A673 (cell line): ENCODE results near the gene ACMSD. TPM values are rescaled to one million over a fixed set of nuclear protein-coding genes. Genes with fewer than 3 reads are reported as not detected.

ENCODE experiments used
- BruUV-seq: library from RNA; stranded (reverse); fragments of 400-500 nt; replicated peaks from 2 replicates; lab custom pipeline; 2021; lab: Mats Ljungman, UMichigan
- CTCF ChIA-PET: fragments of 300-600 bp; sonication (Branson Sonifier 250); formaldehyde crosslinking; loops from one replicate; lab custom pipeline; 2022; ENCODE audit warnings: antibody characterized with exemption; lab: Charles Lee
- POLR2A ChIA-PET: fragments of 300-600 bp; sonication (Branson Sonifier 250); formaldehyde crosslinking; loops from one replicate; lab custom pipeline; 2022; ENCODE audit warnings: antibody characterized with exemption; ENCODE audit not compliant: low non-redundant PET; lab: Charles Lee
- DNase-seq: peaks from one replicate; pipeline ENCODE4 v3.0.0-alpha.2; 2015; ENCODE audit warnings: low spot score
- H3K27ac ChIP-seq: fragments of 200-600 bp; sonication (generic); 2 replicates; pipeline ENCODE4 v1.5.1; 2016; ENCODE audit warnings: mixed run types, low read depth, mild to moderate bottlenecking, mixed read lengths, antibody characterized with exemption, low read length; ENCODE audit not compliant: poor library complexity, severe bottlenecking
- H3K27me3 ChIP-seq: fragments of 200-600 bp; sonication (generic); replicated peaks from 2 replicates; pipeline ENCODE4 v1.6.1; 2017; ENCODE audit warnings: mixed run types, low read depth, mild to moderate bottlenecking, mixed read lengths, antibody characterized with exemption, low read length; ENCODE audit not compliant: insufficient read depth, poor library complexity
- H3K36me3 ChIP-seq: fragments of 200-600 bp; sonication (generic); 2 replicates; pipeline ENCODE4 v1.6.1; 2016; ENCODE audit warnings: mixed run types, mild to moderate bottlenecking, mixed read lengths, antibody characterized with exemption, low read length; ENCODE audit not compliant: insufficient read depth, poor library complexity, severe bottlenecking
- H3K4me1 ChIP-seq: fragments of 200-600 bp; sonication (generic); 2 replicates; pipeline ENCODE4 v1.6.1; 2017; ENCODE audit warnings: mixed run types, mild to moderate bottlenecking, mixed read lengths, antibody characterized with exemption, low read length; ENCODE audit not compliant: insufficient read depth, poor library complexity, severe bottlenecking
- H3K4me3 ChIP-seq: fragments of 200-600 bp; sonication (generic); 2 replicates; pipeline ENCODE4 v1.5.1; 2016; ENCODE audit warnings: low read depth, mixed run types, mild to moderate bottlenecking, mixed read lengths, low read length; ENCODE audit not compliant: poor library complexity, severe bottlenecking
- H3K9me3 ChIP-seq: fragments of 200-600 bp; sonication (generic); 2 replicates; pipeline ENCODE4 v1.6.1; 2016; ENCODE audit warnings: mixed run types, low read depth, mild to moderate bottlenecking, mixed read lengths, antibody characterized with exemption, low read length; ENCODE audit not compliant: poor library complexity, severe bottlenecking
- EZH2 ChIP-seq: fragments of 200-600 bp; sonication (generic); IDR thresholded peaks from 2 replicates; pipeline ENCODE4 v1.6.1; 2017; ENCODE audit warnings: borderline replicate concordance, low read depth, mild to moderate bottlenecking, mixed read lengths, antibody characterized with exemption, low read length; ENCODE audit not compliant: poor library complexity, severe bottlenecking
- intact Hi-C: fragments of 100-400 bp; cut with micrococcal nuclease; formaldehyde crosslinking; loops from one replicate; pipeline ENCODE4 v1.10.0; 2022; ENCODE audit not compliant: unreplicated experiment
- total RNA-seq: library from RNA; stranded (reverse); gene quantifications from 2 replicates; pipeline ENCODE4 v1.2.3, GENCODE V29; 2021
- TF ChIP-seq, protein P1 (sequence below): fragments of 300-800, 200-600 bp; sonication (generic); conservative IDR thresholded peaks from 2 replicates; pipeline ENCODE4 v1.5.1; 2017; ENCODE audit warnings: low read depth, mild to moderate bottlenecking, antibody characterized with exemption, low read length, moderate library complexity, mixed read lengths

Gene ACMSD
- total RNA-seq, 1 experiment from 2014 or later: not detected

DNA sequence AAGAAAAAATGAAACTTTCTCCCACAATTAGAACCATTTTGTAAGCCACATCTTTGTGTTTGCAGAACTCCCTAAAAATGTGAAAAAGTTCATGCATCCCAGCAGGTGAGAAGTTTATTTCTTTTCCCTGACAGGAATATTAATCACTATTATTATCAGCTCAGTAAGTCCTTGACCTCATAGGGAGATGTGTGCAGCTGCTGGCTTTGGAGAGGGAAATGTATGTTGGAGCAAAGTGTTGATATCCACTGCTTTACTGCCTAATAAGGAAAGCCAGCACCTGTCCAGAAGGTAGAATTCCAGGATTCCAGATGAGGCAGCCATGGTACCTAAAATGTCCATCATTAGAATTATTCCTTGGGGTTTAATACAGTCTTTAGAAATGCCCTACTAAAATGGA is 44.4 kb downstream of the ACMSD start:
- CTCF ChIA-PET: no interaction called here
- H3K9me3 ChIP-seq: no peaks in the 10 kb centered on the region
- no peaks in the 10 kb centered on the region for H3K36me3 ChIP-seq
- BruUV-seq: no TSS peak
- H3K4me1 ChIP-seq: no peaks in the 10 kb centered on the region
- no peak for DNase-seq
- no peak overlapping the region for H3K4me3 ChIP-seq
- H3K27ac ChIP-seq: no peak overlapping the region
- intact Hi-C loops: no loop called here
- no peaks in the 10 kb centered on the region for H3K27me3 ChIP-seq
- TF ChIP-seq, protein P1, sequence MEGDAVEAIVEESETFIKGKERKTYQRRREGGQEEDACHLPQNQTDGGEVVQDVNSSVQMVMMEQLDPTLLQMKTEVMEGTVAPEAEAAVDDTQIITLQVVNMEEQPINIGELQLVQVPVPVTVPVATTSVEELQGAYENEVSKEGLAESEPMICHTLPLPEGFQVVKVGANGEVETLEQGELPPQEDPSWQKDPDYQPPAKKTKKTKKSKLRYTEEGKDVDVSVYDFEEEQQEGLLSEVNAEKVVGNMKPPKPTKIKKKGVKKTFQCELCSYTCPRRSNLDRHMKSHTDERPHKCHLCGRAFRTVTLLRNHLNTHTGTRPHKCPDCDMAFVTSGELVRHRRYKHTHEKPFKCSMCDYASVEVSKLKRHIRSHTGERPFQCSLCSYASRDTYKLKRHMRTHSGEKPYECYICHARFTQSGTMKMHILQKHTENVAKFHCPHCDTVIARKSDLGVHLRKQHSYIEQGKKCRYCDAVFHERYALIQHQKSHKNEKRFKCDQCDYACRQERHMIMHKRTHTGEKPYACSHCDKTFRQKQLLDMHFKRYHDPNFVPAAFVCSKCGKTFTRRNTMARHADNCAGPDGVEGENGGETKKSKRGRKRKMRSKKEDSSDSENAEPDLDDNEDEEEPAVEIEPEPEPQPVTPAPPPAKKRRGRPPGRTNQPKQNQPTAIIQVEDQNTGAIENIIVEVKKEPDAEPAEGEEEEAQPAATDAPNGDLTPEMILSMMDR: no peak
- no peak for TF ChIP-seq EZH2
- POLR2A ChIA-PET: no interaction called here

DNA sequence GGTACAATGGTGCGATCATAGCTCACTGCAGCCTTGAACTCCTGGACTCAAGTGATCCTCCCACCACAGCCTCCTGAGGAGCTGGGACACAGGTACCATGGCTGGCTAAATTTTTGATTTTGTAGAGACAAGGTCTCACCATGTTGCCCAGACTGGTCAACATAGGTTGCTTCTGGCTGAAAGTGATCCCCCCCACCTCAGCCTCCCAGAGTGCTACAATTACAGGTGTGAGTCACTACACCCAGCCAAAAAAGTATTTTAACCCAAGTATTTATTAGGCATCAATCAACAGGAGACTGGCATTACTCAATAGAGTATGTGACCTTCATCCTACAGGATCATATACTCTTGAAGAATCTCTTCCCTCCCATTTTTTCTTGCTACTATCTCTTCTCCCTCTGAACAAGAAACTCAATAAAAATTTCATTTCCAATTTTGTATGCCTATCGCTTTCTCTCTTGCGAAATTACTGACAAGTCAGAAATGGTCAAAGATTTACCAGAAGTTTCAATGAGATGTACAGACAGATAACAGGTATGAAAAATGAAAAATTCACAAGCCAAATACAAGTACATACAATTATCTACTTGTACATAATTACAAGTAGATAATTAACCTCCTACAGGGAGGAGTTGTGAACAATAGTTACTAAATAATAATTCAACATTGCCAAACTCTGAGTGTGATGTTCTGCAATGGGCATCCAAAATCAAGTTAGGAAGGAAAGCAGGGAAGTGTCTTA is 45.3 kb downstream of the ACMSD start:
- intact Hi-C loops: no loop called here
- Histone ChIP-seq H3K9me3 (no peaks in the 10 kb centered on the region), H3K27ac (no peak overlapping the region), H3K27me3 (no peaks in the 10 kb centered on the region), H3K36me3 (no peaks in the 10 kb centered on the region), H3K4me1 (no peaks in the 10 kb centered on the region), H3K4me3 (no peak overlapping the region)
- CTCF ChIA-PET: no interaction called here
- TF ChIP-seq EZH2: no peak
- TF ChIP-seq, protein P1: no peak
- POLR2A ChIA-PET: no interaction called here
- DNase-seq: no peak
- BruUV-seq: no TSS peak

DNA sequence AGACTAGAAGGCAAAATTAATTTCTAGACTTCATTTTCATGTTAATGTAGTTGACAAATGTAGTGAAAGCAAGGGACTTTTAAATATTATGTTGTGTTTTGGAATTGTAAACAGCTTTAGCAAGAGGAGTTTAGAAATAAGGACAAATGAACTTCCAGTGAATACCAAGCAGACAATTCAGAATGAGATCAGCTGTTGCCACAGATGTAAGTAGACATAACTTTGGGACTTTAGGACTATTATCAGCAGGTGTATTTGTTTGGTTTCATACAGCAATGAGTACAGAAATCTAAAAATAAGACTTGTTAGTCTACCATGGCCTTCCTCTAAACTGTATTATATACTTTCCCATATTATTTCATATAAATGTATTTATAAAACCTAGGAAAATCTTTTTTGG is 46.0 kb downstream of the ACMSD start:
- intact Hi-C loops: no loop called here
- Histone ChIP-seq H3K9me3 (no peaks in the 10 kb centered on the region), H3K27me3 (no peaks in the 10 kb centered on the region), H3K4me1 (no peaks in the 10 kb centered on the region), H3K27ac (no peak overlapping the region), H3K36me3 (no peaks in the 10 kb centered on the region), H3K4me3 (no peak overlapping the region)
- ChIA-PET CTCF (no interaction called here), POLR2A (no interaction called here)
- no peak for DNase-seq
- no peak for TF ChIP-seq EZH2
- TF ChIP-seq, protein P1: no peak
- BruUV-seq: no TSS peak
